Measurements from ENCODE around the gene PDE10A. TPM values are rescaled to one million over a fixed set of nuclear protein-coding genes. Genes with fewer than 3 reads are reported as not detected.

Gene PDE10A
- total RNA-seq, 1 experiment from 2014 or later = 1.6 TPM

GRCh38 chr6:165584541-165584940 is 78.5 kb downstream of the PDE10A start:
- H3K4me3 ChIP-seq (ENCODE audit: insufficient read depth, low read depth, low read length) = no peak overlapping the region
- no peaks in the 10 kb centered on the region for H3K27me3 ChIP-seq (ENCODE audit: control insufficient read depth, insufficient read depth, low read length)
- no peak for DNase-seq
- no peaks in the 10 kb centered on the region for H3K36me3 ChIP-seq (replicated peaks; ENCODE audit: control insufficient read depth, insufficient read depth, low read length)

- no peaks in the 10 kb centered on the region for H3K36me3 ChIP-seq (replicated peaks; ENCODE audit: control insufficient read depth, insufficient read depth, low read length)
- no peak for DNase-seq
- no peak overlapping the region for H3K4me3 ChIP-seq (ENCODE audit: insufficient read depth, low read depth, low read length)
- no peaks in the 10 kb centered on the region for H3K27me3 ChIP-seq (ENCODE audit: control insufficient read depth, insufficient read depth, low read length)
Measured at GRCh38 chr6:165581678-165582077, 81.4 kb downstream of the PDE10A start.

- no peak for DNase-seq
- H3K4me3 ChIP-seq (ENCODE audit: insufficient read depth, low read depth, low read length) = no peak overlapping the region
- no peaks in the 10 kb centered on the region for H3K27me3 ChIP-seq (ENCODE audit: control insufficient read depth, insufficient read depth, low read length)
- no peaks in the 10 kb centered on the region for H3K36me3 ChIP-seq (replicated peaks; ENCODE audit: control insufficient read depth, insufficient read depth, low read length)
Measured at GRCh38 chr6:165580136-165580535, 82.9 kb downstream of the PDE10A start.

- no peaks in the 10 kb centered on the region for H3K27me3 ChIP-seq (ENCODE audit: control insufficient read depth, insufficient read depth, low read length)
Measured at GRCh38 chr6:165579151-165579550, 83.9 kb downstream of the PDE10A start.

GRCh38 chr6:165577556-165577955 is 85.5 kb downstream of the PDE10A start:
- H3K4me3 ChIP-seq (ENCODE audit: insufficient read depth, low read depth, low read length) = no peak overlapping the region
- DNase-seq = no peak
- no peaks in the 10 kb centered on the region for H3K36me3 ChIP-seq (replicated peaks; ENCODE audit: control insufficient read depth, insufficient read depth, low read length)

More at GRCh38 chr6:165579151-165579550, 83.9 kb downstream of the PDE10A start:
- no peaks in the 10 kb centered on the region for H3K36me3 ChIP-seq (replicated peaks; ENCODE audit: control insufficient read depth, insufficient read depth, low read length)
- no peak overlapping the region for H3K4me3 ChIP-seq (ENCODE audit: insufficient read depth, low read depth, low read length)
- no peak for DNase-seq

GRCh38 chr6:165575158-165575549 is 87.9 kb downstream of the PDE10A start:
- H3K36me3 ChIP-seq (replicated peaks; ENCODE audit: control insufficient read depth, insufficient read depth, low read length) = no peaks in the 10 kb centered on the region
- H3K27me3 ChIP-seq (ENCODE audit: control insufficient read depth, insufficient read depth, low read length) = no peaks in the 10 kb centered on the region
- no peak overlapping the region for H3K4me3 ChIP-seq (ENCODE audit: insufficient read depth, low read depth, low read length)
- DNase-seq = peak; percentile 22

More at GRCh38 chr6:165577556-165577955, 85.5 kb downstream of the PDE10A start:
- H3K27me3 ChIP-seq (ENCODE audit: control insufficient read depth, insufficient read depth, low read length) = no peaks in the 10 kb centered on the region

GRCh38 chr6:165574220-165575157 is 88.6 kb downstream of the PDE10A start:
- Histone ChIP-seq H3K27me3 (ENCODE audit: control insufficient read depth, insufficient read depth, low read length) (no peaks in the 10 kb centered on the region), H3K36me3 (replicated peaks; ENCODE audit: control insufficient read depth, insufficient read depth, low read length) (no peaks in the 10 kb centered on the region), H3K4me3 (ENCODE audit: insufficient read depth, low read depth, low read length) (no peak overlapping the region)
- DNase-seq = no peak

- Histone ChIP-seq H3K4me3 (ENCODE audit: insufficient read depth, low read depth, low read length) (no peak overlapping the region), H3K27me3 (ENCODE audit: control insufficient read depth, insufficient read depth, low read length) (no peaks in the 10 kb centered on the region), H3K36me3 (replicated peaks; ENCODE audit: control insufficient read depth, insufficient read depth, low read length) (no peaks in the 10 kb centered on the region)
- no peak for DNase-seq
Measured at GRCh38 chr6:165573671-165574070, 89.4 kb downstream of the PDE10A start.

- DNase-seq = no peak
- no peaks in the 10 kb centered on the region for H3K36me3 ChIP-seq (replicated peaks; ENCODE audit: control insufficient read depth, insufficient read depth, low read length)
Measured at GRCh38 chr6:165571721-165572132, 91.3 kb downstream of the PDE10A start.

GRCh38 chr6:165571068-165571682 is 91.9 kb downstream of the PDE10A start:
- DNase-seq = no peak
- no peaks in the 10 kb centered on the region for H3K27me3 ChIP-seq (ENCODE audit: control insufficient read depth, insufficient read depth, low read length)
- no peaks in the 10 kb centered on the region for H3K36me3 ChIP-seq (replicated peaks; ENCODE audit: control insufficient read depth, insufficient read depth, low read length)
- H3K4me3 ChIP-seq (ENCODE audit: insufficient read depth, low read depth, low read length) = no peak overlapping the region

More at GRCh38 chr6:165571721-165572132, 91.3 kb downstream of the PDE10A start:
- no peaks in the 10 kb centered on the region for H3K27me3 ChIP-seq (ENCODE audit: control insufficient read depth, insufficient read depth, low read length)
- no peak overlapping the region for H3K4me3 ChIP-seq (ENCODE audit: insufficient read depth, low read depth, low read length)

- Histone ChIP-seq H3K27me3 (ENCODE audit: control insufficient read depth, insufficient read depth, low read length) (no peaks in the 10 kb centered on the region), H3K4me3 (ENCODE audit: insufficient read depth, low read depth, low read length) (no peak overlapping the region), H3K36me3 (replicated peaks; ENCODE audit: control insufficient read depth, insufficient read depth, low read length) (no peaks in the 10 kb centered on the region)
- DNase-seq = no peak
Measured at GRCh38 chr6:165568326-165568725, 94.7 kb downstream of the PDE10A start.

GRCh38 chr6:165566088-165566828 is 96.8 kb downstream of the PDE10A start:
- H3K36me3 ChIP-seq (replicated peaks; ENCODE audit: control insufficient read depth, insufficient read depth, low read length) = no peaks in the 10 kb centered on the region
- no peak for DNase-seq
- no peaks in the 10 kb centered on the region for H3K27me3 ChIP-seq (ENCODE audit: control insufficient read depth, insufficient read depth, low read length)
- H3K4me3 ChIP-seq (ENCODE audit: insufficient read depth, low read depth, low read length) = no peak overlapping the region

- Histone ChIP-seq H3K36me3 (replicated peaks; ENCODE audit: control insufficient read depth, insufficient read depth, low read length) (no peaks in the 10 kb centered on the region), H3K4me3 (ENCODE audit: insufficient read depth, low read depth, low read length) (no peak overlapping the region), H3K27me3 (ENCODE audit: control insufficient read depth, insufficient read depth, low read length) (no peaks in the 10 kb centered on the region)
- no peak for DNase-seq
Measured at GRCh38 chr6:165562421-165563090, 100.5 kb downstream of the PDE10A start.

- H3K4me3 ChIP-seq (ENCODE audit: insufficient read depth, low read depth, low read length) = no peak overlapping the region
- H3K27me3 ChIP-seq (ENCODE audit: control insufficient read depth, insufficient read depth, low read length) = no peaks in the 10 kb centered on the region
- no peak for DNase-seq
- H3K36me3 ChIP-seq (replicated peaks; ENCODE audit: control insufficient read depth, insufficient read depth, low read length) = no peaks in the 10 kb centered on the region
Measured at GRCh38 chr6:165559632-165560031, 103.4 kb downstream of the PDE10A start.

All from H7 (cell line).